ENCODE results near the gene KIF6.

- no peak for TF ChIP-seq CTCF (IDR thresholded peaks at IDR 0.05)
- TF ChIP-seq EZH2 (IDR thresholded peaks at IDR 0.05; ENCODE audit: borderline replicate concordance, insufficient read depth, low read depth, low read length, poor library complexity, severe bottlenecking) = no peak
Observed at GRCh38 chr6:39411465-39411864, 313.7 kb downstream of the KIF6 start.

Data from B cell (primary cell).